D341Med (cell line): ENCODE results near the gene TFIP11.
A peak's percentile ranks its signal among the peaks of the same experiment; 100 is the strongest.
"Not testable (repeated sequence)": the region's sequence is repeated elsewhere in the genome, so short reads cannot be mapped to it uniquely, and the experiment has no call there.

Experiments used
- DNase-seq: peaks from one replicate; pipeline ENCODE4 v3.0.0; 2012; ENCODE audit warnings: low spot score

Gene TFIP11

DNA sequence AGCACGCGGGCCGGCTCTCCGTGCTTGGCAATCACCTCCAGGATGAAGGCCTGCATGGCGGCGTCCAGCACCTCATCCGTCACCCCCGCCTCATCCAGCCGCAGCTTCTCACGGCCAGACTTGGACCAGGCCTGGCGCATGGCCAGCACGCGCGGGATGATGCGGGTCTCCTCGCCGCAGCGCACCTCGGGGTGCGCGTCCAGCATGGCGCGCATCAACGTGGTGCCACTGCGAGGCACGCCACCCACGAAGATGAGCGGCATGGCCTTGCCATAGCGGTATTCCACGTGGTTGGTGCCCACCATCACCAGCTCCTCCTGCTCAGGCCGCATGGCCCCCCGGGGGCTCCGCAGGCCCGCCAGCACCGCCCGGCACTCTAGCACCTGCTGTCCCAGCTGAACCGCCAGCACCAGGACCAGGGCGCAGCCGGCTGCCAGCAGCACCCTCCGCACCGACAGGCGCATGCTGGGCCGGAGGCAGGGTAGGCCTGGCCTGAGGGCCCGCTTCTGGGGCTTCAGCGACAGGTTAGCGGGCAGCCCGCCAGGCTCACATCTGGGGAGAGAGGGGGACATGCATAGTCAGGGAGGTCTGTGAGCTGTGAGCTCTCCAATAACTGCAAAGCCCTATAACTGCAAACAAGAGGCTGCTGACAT, 29.0 kb upstream of the TFIP11 start:
- no peak for DNase-seq

GRCh38 chr22:26540119-26540518, 27.8 kb upstream of the TFIP11 start:
- DNase-seq = no peak

- DNase-seq = no peak
Measured at GRCh38 chr22:26536762-26537134, 24.5 kb upstream of the TFIP11 start.

- no peak for DNase-seq
Measured at GRCh38 chr22:26536056-26536761, 23.9 kb upstream of the TFIP11 start.

- DNase-seq = no peak
Measured at GRCh38 chr22:26535603-26535908, 23.3 kb upstream of the TFIP11 start.

GRCh38 chr22:26534874-26535602, 22.8 kb upstream of the TFIP11 start:
- no peak for DNase-seq

DNA sequence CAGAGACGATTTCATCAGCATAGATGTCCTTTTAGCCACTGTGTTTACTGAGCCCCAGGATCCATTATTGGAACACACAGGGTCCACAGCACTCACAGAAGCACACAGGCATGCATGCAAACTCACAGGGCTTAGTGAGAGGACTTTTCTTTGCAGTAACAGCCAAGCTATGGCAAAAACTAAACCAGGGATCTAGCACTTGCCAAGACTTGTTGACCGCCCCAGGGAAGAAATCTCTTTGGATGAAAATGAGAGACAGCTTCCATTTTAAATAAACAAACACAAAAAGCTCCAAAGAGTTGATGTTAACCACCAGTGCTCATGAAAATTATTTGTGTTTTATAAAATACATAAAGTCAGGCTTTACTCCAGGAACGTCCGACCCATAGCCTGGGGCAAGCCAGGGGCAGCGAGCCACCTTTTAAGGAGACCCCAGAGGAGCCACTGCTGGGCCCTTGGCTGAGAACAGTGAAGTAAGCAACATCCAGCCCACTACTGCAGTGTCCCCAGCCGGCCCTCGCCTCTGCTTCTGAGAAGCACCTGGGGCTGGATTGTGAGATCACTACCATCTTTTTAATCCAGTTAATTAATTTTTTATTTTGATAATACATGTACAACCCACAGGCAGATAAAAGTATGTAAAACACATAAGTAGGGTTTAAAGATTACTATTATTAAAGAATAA, 22.0 kb upstream of the TFIP11 start:
- no peak for DNase-seq

DNA sequence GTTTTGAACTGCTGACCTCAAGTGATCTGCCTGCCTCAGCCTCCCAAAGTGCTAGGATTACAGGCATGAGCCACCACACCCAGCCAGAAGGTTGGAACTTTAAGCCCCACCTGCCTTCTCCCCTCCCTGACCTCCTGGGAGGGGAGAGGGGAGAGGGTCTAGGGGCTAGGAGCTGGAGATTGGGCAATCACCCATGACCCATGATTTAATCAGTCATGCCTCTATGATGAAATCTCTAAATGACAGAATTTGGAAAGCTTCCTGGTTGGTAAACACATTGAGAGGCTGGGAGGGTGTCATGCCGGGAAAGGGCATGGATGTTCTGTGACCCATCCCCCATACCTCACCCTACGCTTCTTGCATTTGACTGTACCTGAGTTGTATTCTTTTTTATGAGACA, 17.1 kb upstream of the TFIP11 start:
- DNase-seq = no peak

DNA sequence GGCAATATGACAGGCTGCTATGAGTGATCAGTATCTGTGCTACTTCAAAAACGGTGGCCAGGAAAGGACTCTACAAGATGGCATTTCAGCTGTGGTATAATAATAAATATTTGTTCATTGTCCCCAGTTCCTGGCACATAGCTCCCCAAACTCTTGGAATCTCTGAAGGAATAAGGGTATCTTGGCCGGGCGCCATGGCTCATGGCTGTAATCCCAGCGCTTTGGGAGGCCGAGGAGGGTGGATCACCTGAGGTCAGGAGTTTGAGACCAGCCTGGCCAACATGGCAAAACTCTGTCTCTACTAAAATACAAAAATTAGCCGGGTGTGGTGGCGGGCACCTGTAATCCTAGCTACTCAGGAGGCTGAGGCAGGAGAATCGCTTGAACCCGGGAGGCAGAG, 16.2 kb upstream of the TFIP11 start:
- not testable (repeated sequence) for DNase-seq

GRCh38 chr22:26527574-26528465, 15.5 kb upstream of the TFIP11 start:
- peak; percentile 72 for DNase-seq

DNA sequence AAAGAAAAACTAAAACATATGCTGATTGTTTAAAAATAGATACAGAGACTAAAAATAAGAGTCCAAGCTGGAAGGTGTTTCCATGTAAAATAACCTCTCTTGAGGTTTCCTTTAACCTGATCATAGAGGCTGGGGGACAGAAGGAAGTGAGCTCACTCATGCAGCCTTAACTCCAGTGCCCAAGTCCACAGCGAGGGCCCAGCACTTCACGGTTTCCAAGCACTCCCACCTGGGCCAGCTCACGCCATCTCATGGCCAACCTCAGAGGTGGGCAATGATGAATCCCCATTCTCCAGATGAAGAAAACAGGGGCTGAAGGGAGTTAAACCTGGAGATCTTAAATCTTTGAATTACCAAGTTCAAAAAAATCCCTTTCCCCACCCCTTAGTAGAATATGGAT, 14.9 kb upstream of the TFIP11 start:
- DNase-seq = no peak

DNA sequence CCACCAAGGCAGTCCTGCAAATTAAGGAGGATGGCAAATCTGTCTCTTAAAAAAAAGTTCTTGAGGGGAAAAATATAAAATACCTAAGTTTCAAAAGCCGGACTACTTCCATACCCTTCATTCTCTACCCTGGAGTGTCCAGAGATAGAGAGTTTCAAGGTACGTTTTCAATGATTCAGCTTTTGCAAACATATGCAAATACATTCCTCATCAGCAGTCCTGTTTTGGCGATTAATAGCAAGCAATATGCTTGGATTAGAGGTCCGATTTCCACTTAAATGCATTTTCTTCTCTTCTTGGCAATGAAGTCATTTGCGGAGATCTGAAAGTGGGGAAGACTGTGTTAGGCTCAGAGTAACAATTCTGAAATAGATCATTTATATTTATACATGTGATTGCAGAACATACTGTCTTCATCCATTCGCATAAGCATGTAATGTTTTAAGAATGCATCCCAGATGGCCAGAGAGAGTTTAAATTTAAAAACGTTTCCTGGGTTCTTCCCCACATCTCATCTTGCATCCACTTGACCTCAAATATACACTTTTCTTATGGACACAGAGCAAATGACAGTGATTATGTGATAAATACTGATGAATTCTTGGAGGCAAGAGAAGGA, 13.8 kb upstream of the TFIP11 start:
- no peak for DNase-seq

- DNase-seq = no peak
Measured at GRCh38 chr22:26524870-26525269, 12.6 kb upstream of the TFIP11 start.

DNA sequence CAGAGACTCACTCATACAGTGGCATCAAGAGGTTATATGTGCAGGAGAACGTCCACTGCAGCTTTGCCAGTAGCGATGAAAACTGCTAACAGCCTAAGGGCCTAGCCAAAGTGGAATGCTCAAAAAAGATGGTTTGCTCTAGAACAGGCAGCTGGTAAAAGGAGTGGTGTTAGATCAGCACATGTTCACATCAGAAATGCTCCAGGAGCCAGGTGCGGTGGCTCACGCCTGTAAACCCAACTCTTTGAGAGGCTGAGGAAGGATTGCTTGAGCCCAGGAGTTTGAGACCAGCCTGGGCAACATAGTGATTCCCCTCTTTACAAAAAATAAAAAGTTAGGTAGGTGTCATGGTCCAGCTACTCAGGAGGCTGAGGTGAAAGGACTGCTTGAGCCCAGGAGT, 10.3 kb upstream of the TFIP11 start:
- no peak for DNase-seq

DNA sequence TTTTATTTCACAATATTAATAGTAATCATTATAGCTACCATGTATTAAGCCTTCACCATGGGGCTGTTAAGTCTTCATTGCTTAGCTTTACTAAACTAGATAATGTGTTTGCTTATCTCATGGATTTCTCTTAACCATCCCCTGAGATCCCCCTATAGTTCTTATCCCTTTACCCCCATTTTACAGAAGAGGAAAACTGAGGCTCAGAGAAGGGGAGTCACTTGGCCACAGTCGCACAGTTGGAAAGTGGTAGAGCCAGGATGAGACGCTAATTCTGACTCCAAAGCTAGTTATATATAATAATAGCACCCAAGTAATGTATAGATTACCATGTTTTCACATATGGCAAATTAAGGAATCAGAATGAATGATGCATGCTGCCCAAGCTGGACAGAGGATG, 9.7 kb upstream of the TFIP11 start:
- no peak for DNase-seq

DNA sequence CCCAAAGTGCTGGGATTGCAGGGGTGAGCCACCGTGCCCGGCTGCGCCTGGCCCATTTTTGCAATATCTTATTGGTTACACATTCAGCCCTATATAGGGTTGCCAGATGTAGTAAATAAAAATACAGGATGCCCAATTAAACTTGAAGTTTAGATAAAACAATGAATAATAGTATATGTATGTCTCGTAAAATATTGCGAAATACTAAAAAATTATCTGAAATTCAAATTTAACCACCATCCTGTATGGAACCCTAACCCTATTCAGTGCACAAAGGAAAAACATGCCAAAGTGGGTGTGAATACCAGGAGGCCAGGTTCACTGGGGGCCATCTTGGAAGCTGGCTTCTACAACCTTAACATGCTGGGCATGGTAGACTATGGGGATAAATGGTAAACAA, 5.2 kb upstream of the TFIP11 start:
- DNase-seq = no peak

GRCh38 chr22:26516503-26516902, 4.2 kb upstream of the TFIP11 start:
- no peak for DNase-seq

- no peak for DNase-seq
Measured at GRCh38 chr22:26515931-26516330, 3.7 kb upstream of the TFIP11 start.

DNA sequence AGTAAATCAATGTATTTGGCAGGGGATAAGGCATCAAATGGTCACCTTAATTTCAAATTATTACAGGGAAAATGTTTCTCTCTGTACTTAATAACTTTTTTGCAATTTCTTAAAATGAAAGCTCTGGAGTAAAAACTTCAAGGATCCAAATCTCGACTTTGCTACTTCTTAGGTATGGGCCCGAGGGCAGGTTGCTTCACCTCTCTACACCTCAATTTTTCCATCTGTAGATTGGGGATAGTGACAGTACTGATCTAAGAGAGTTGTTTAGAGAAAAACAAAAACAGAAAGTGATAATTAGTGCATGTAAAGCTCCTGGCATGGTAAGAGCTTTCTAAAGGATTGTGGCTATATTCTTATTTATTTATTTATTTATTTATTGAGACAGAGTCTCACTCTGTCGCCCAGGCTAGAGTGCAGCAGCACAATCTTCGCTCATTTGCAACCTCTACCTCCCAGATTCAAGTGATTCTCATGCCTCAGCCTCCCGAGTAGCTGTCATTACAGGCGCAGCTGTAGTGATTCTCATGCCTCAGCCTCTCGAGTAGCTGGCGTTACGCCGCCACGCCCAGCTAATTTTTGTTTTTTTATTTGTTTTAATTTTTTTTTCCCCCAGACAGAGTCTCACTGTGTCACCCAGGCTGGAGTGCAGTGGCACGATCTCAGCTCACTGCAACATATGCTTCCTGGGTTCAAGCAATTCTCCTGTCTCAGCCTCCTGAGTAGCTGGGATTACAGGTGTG, 2.3 kb upstream of the TFIP11 start:
- no peak for DNase-seq

DNA sequence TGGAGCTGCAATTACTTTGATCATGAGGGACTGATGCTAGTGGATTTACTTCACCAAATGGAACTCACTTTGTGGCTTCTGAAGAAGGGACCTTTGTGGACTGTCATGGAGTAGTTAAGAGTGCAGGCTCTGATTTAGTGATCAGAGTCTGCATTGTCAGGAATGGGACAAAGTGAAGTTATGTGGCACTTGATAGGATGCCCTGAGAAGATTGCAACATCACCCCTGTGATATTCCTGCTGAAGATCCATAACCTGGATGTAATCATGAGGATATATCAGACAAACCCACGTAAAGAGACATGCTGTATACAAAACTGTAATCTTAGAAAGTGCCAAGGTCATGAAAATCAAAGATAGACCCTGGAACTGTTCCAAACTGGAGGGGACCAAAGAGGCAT, 1.6 kb upstream of the TFIP11 start:
- no peak for DNase-seq

- DNase-seq = no peak
Measured at GRCh38 chr22:26508148-26508547, 4.1 kb downstream of the TFIP11 start.
